ENCODE results near the gene ATP8A2.

DNA sequence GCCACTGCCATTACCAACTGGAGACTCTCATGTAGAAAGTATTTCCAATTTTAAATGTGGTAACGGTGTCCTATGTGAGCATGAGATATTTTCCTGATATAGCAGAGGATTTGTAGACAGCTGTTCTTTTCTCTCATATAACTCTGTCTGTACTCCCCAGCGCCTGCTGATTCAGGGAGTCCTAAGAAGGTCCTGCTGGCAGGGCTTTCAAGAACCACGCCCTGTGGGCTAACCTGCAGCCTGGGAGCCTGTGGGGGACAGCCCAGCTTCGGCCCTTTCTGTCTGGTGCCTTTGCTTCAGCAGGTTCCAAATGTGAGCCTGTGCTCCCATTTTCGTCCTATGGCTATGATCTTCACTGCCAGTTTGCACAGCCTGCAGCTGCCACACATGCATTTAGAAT, 316.8 kb downstream of the ATP8A2 start:
- TF ChIP-seq, protein P1, sequence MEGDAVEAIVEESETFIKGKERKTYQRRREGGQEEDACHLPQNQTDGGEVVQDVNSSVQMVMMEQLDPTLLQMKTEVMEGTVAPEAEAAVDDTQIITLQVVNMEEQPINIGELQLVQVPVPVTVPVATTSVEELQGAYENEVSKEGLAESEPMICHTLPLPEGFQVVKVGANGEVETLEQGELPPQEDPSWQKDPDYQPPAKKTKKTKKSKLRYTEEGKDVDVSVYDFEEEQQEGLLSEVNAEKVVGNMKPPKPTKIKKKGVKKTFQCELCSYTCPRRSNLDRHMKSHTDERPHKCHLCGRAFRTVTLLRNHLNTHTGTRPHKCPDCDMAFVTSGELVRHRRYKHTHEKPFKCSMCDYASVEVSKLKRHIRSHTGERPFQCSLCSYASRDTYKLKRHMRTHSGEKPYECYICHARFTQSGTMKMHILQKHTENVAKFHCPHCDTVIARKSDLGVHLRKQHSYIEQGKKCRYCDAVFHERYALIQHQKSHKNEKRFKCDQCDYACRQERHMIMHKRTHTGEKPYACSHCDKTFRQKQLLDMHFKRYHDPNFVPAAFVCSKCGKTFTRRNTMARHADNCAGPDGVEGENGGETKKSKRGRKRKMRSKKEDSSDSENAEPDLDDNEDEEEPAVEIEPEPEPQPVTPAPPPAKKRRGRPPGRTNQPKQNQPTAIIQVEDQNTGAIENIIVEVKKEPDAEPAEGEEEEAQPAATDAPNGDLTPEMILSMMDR (conservative IDR thresholded peaks at IDR 0.05; ENCODE audit: low read length): no peak
- no peak for TF ChIP-seq EZH2phosphoT487 (IDR thresholded peaks at IDR 0.05; ENCODE audit: borderline replicate concordance, low read depth, low read length)

All from OCI-LY7 (cell line).